Measurements from ENCODE around the gene TET1.
"Not testable (repeated sequence)": the region's sequence is repeated elsewhere in the genome, so short reads cannot be mapped to it uniquely, and the experiment has no call there.

TET1 gene

GRCh38 chr10:68633816-68634466, 73.8 kb downstream of the TET1 start:
- TF ChIP-seq, protein P1, sequence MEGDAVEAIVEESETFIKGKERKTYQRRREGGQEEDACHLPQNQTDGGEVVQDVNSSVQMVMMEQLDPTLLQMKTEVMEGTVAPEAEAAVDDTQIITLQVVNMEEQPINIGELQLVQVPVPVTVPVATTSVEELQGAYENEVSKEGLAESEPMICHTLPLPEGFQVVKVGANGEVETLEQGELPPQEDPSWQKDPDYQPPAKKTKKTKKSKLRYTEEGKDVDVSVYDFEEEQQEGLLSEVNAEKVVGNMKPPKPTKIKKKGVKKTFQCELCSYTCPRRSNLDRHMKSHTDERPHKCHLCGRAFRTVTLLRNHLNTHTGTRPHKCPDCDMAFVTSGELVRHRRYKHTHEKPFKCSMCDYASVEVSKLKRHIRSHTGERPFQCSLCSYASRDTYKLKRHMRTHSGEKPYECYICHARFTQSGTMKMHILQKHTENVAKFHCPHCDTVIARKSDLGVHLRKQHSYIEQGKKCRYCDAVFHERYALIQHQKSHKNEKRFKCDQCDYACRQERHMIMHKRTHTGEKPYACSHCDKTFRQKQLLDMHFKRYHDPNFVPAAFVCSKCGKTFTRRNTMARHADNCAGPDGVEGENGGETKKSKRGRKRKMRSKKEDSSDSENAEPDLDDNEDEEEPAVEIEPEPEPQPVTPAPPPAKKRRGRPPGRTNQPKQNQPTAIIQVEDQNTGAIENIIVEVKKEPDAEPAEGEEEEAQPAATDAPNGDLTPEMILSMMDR (IDR thresholded peaks at IDR 0.05; ENCODE audit: control insufficient read depth, extremely low read depth, insufficient read depth) = no peak
- peak; percentile 88 for DNase-seq (ENCODE audit: low read depth)
- H3K4me3 ChIP-seq (ENCODE audit: low read depth, low read length) = no peak overlapping the region

DNA sequence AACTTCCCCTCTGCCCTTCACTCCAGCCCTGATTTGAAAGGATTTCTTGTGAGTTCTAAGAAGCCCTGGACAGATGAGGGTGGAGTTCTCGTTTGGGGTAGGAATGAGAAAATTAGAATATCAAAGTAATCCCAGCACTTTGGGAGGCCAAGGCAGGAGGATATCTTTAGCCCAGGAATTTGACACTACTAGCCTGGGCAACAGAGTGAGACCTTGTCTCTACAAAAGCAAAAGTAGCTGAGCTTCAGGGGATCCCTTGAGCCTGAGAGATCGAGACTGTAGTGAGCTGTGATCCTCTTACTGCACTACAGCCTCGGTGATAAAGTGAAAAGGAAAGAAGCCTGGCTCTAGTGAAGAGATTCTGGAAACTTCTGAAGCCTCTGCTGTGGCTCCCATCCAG, 76.2 kb downstream of the TET1 start:
- DNase-seq (ENCODE audit: low read depth) = no peak
- TF ChIP-seq, protein P1 (IDR thresholded peaks at IDR 0.05; ENCODE audit: control insufficient read depth, extremely low read depth, insufficient read depth) = no peak
- H3K4me3 ChIP-seq (ENCODE audit: low read depth, low read length) = no peak overlapping the region

DNA sequence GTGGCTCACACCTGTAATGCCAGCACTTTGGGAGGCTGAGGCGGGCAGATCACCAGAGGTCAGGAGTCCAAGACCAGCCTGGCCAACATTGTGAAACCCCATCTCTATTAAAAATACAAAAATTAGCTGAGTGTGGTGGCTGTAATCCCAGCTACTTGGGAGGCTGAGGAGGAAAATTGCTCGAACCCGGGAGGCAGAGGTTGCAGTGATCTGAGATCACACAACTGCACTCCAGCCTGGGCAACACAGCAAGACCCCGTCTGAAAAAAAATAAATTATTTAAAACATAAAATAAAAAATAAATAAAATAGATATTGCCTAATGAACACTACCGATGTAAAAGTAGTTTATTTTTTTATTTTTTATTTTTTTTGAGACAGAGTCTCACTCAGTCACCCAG, 83.4 kb downstream of the TET1 start:
- not testable (repeated sequence) for DNase-seq (ENCODE audit: low read depth); H3K4me3 ChIP-seq (ENCODE audit: low read depth, low read length)

- H3K4me3 ChIP-seq (ENCODE audit: low read depth, low read length) = no peak overlapping the region
- TF ChIP-seq, protein P1 (IDR thresholded peaks at IDR 0.05; ENCODE audit: control insufficient read depth, extremely low read depth, insufficient read depth) = no peak
- DNase-seq (ENCODE audit: low read depth) = no peak
Measured at GRCh38 chr10:68647672-68648341, 87.7 kb downstream of the TET1 start.

GRCh38 chr10:68655620-68656126, 95.5 kb downstream of the TET1 start:
- DNase-seq (ENCODE audit: low read depth) = no peak
- no peak overlapping the region for H3K4me3 ChIP-seq (ENCODE audit: low read depth, low read length)
- TF ChIP-seq, protein P1 (IDR thresholded peaks at IDR 0.05; ENCODE audit: control insufficient read depth, extremely low read depth, insufficient read depth) = no peak

DNA sequence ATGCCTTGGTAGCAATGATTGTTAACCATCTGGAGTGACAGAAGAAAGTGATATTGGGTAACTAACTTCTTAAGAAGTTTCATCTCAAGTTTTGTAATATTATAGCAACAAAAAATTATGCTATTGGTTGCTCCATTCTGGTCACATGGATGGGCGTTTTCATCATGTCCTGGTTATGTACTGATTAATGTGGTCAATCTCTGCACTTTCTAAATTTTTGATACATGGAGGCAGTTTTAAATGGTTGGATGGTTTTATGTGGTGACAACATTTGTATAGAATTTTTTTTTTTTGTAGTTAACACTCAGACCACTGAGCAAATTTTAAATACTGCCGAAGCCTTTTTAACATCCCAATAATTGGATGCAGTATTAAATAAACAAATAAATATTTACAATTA, 105.7 kb downstream of the TET1 start:
- TF ChIP-seq, protein P1 (IDR thresholded peaks at IDR 0.05; ENCODE audit: control insufficient read depth, extremely low read depth, insufficient read depth) = no peak
- DNase-seq (ENCODE audit: low read depth) = no peak
- H3K4me3 ChIP-seq (ENCODE audit: low read depth, low read length) = no peak overlapping the region

DNA sequence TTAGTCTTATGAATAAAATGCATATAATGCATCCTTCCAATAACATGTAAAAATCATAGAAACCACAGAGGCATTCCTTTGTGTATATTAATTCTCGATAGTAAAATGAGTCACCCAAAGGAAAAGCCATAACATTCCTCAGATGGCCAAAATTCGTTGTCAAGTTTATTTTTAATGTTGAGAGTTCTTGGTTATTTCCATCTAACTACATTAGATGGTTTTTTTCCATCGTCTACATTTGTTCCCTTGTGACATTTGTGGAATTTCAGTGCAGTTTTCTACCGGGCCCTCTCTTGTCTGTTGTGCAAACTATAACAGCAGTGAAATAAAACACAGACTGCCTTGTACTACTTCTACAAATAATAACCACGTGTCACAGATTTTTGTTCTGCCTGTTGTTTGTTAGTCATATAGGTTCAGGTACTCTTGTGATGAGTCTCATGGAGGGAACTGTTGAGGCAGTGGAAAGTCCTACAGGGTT, 106.2 kb downstream of the TET1 start:
- H3K4me3 ChIP-seq (ENCODE audit: low read depth, low read length) = no peak overlapping the region
- no peak for DNase-seq (ENCODE audit: low read depth)
- TF ChIP-seq, protein P1 (IDR thresholded peaks at IDR 0.05; ENCODE audit: control insufficient read depth, extremely low read depth, insufficient read depth) = no peak
